Thyroid gland (tissue), 4 donors: Measurements from ENCODE around the gene RNF227.

Experiments
- CTCF ChIP-seq, 6 experiments: fragments of 200-600 bp in 3 of 6; fragments of 450-650 bp in 3 of 6; sonication (generic) in 3 of 6; IDR thresholded peaks; one replicate each; pipeline ENCODE4 v1.5.1; 2016 to 2019; ENCODE audit warnings: antibody characterized with exemption in 6 of 6, mild to moderate bottlenecking in 2 of 6, inconsistent platforms in 1 of 6, moderate library complexity in 1 of 6
- POLR2A ChIP-seq, 2 donors: fragments of 450-650 bp; IDR thresholded peaks; one replicate each; pipeline ENCODE4 v1.6.1; 2017; ENCODE audit warnings: antibody characterized with exemption in 2 of 2, mild to moderate bottlenecking in 2 of 2, moderate library complexity in 1 of 2

- no peak for TF ChIP-seq CTCF (IDR thresholded peaks at IDR 0.05)
- no peak for TF ChIP-seq POLR2A (IDR thresholded peaks at IDR 0.05)
These were observed 51.0 kb downstream of the RNF227 start for GRCh38 chr17:7864995-7865650.
